HepG2 (cell line): ENCODE measurements around the gene CLASRP. TPM values are rescaled to one million over a fixed set of nuclear protein-coding genes. Genes with fewer than 3 reads are reported as not detected.

Experiments
- DR1 ChIP-seq: sonication (generic); formaldehyde crosslinking; IDR thresholded peaks from 2 replicates; pipeline ENCODE4 v1.8.0; 2021; ENCODE audit warnings: mild to moderate bottlenecking, missing genetic modification reagents, inconsistent platforms
- ESRRA ChIP-seq: sonication (generic); formaldehyde crosslinking; IDR thresholded peaks from 2 replicates; pipeline ENCODE4 v1.5.1; 2020; ENCODE audit warnings: mild to moderate bottlenecking, low read depth, missing genetic modification reagents
- FOXJ3 ChIP-seq: sonication (generic); formaldehyde crosslinking; IDR thresholded peaks from 2 replicates; pipeline ENCODE4 v1.4.0; 2020; ENCODE audit warnings: missing genetic modification reagents, mild to moderate bottlenecking, borderline replicate concordance
- HOMEZ ChIP-seq: IDR thresholded peaks from 2 replicates; pipeline ENCODE4 v1.6.1; 2016; ENCODE audit warnings: low read depth
- IKZF5 ChIP-seq: IDR thresholded peaks from 2 replicates; pipeline ENCODE4 v1.6.1; 2018; ENCODE audit warnings: missing genetic modification reagents, mild to moderate bottlenecking, missing compliant biosample characterization
- RARG ChIP-seq: sonication (generic); formaldehyde crosslinking; IDR thresholded peaks from 2 replicates; pipeline ENCODE4 v1.4.0; 2020; ENCODE audit warnings: low read depth, mild to moderate bottlenecking, missing genetic modification reagents
- RBAK ChIP-seq: sonication (generic); formaldehyde crosslinking; IDR thresholded peaks from 2 replicates; pipeline ENCODE4 v1.5.1; 2020; ENCODE audit warnings: mild to moderate bottlenecking, missing genetic modification reagents
- RBM22 ChIP-seq: fragments of 200-400 bp; formaldehyde crosslinking; optimal IDR thresholded peaks from 2 replicates; pipeline ENCODE3; 2017; ENCODE audit warnings: mild to moderate bottlenecking, low read length, moderate library complexity
- SMAD1 ChIP-seq: sonication (generic); formaldehyde crosslinking; IDR thresholded peaks from 2 replicates; pipeline ENCODE4 v1.4.0; 2020; ENCODE audit warnings: missing genetic modification reagents, low read depth, mild to moderate bottlenecking, borderline replicate concordance
- SNAPC5 ChIP-seq: sonication (generic); formaldehyde crosslinking; IDR thresholded peaks from 2 replicates; pipeline ENCODE4 v1.8.1; 2023; ENCODE audit warnings: mild to moderate bottlenecking, missing genetic modification reagents, borderline replicate concordance
- THAP9 ChIP-seq: sonication (generic); formaldehyde crosslinking; IDR thresholded peaks from 2 replicates; pipeline ENCODE4; 2020; ENCODE audit warnings: missing genetic modification reagents, mild to moderate bottlenecking, borderline replicate concordance
- ZFP62 ChIP-seq: sonication (generic); formaldehyde crosslinking; IDR thresholded peaks from 2 replicates; pipeline ENCODE4 v1.4.0; 2020; ENCODE audit warnings: missing genetic modification reagents
- ZFP90 ChIP-seq: sonication (generic); formaldehyde crosslinking; IDR thresholded peaks from 2 replicates; pipeline ENCODE4 v1.8.0; 2022; ENCODE audit warnings: missing genetic modification reagents, mild to moderate bottlenecking, inconsistent platforms, borderline replicate concordance
- ZNF281 ChIP-seq: sonication (generic); formaldehyde crosslinking; IDR thresholded peaks from 2 replicates; pipeline ENCODE4 v1.4.0; 2020; ENCODE audit warnings: missing genetic modification reagents, borderline replicate concordance
- ZNF329 ChIP-seq: sonication (generic); formaldehyde crosslinking; IDR thresholded peaks from 2 replicates; pipeline ENCODE4 v1.9.0; 2021; ENCODE audit warnings: low read depth, mild to moderate bottlenecking, missing genetic modification reagents
- ZNF331 ChIP-seq: sonication (generic); formaldehyde crosslinking; IDR thresholded peaks from 2 replicates; pipeline ENCODE4 v1.4.0; 2020; ENCODE audit warnings: missing genetic modification reagents
- ZNF639 ChIP-seq: conservative IDR thresholded peaks from 2 replicates; pipeline ENCODE4 v1.6.1; 2018; ENCODE audit warnings: missing genetic modification reagents
- polyA plus RNA-seq, 8 experiments: library from polyadenylated mRNA; depleted of rRNA in 3 of 8; stranded (reverse) in 7 of 8; unstranded in 1 of 8; fragments of >200 nt; fragmentation: Illumina TruSeq in 4 of 8; extraction: Trizol in 4 of 8; gene quantifications; 2 replicates each; pipeline versions ENCODE4 v1.2.1 to v1.2.3, GENCODE V29; 2011 to 2016; ENCODE audit warnings: low read depth in 4 of 8, missing spikeins in 1 of 8, mixed read lengths in 1 of 8; ENCODE audit not compliant: insufficient read depth in 1 of 8
- total RNA-seq, 5 experiments: library from RNA; depleted of rRNA; stranded (reverse); fragments of >200 nt; fragmentation: Illumina TruSeq; extraction: Trizol; gene quantifications; 2 replicates each; pipeline ENCODE4 v1.2.3, GENCODE V29; 2016; ENCODE audit warnings: low read depth in 1 of 5

Gene CLASRP
- total and polyA plus RNA-seq, 2 of the 13 experiments (the other 11 are each of a cell fraction or from before 2014, with no cell fraction given), result 32.0 to 51.4 TPM

- TF ChIP-seq IKZF5 (CRISPR knock-in tag), result peak; percentile 86
- no peak for TF ChIP-seq HOMEZ (CRISPR knock-in tag)
- peak; percentile 84; the same call in 1 of the 2 replicates for TF ChIP-seq SMAD1 (CRISPR knock-in tag)
- peak; percentile 79 for TF ChIP-seq RBM22
- no peak for TF ChIP-seq RBAK (CRISPR knock-in tag)
- TF ChIP-seq ZFP62, result no peak
- peak; percentile 98 for TF ChIP-seq ZNF639
- peak; percentile 56; the same call in 1 of the 2 replicates for TF ChIP-seq ZNF331 (CRISPR knock-in tag)
- TF ChIP-seq THAP9 (CRISPR knock-in tag), result peak; percentile 74; the same call in 1 of the 2 replicates
- TF ChIP-seq DR1 (CRISPR knock-in tag), result peak; percentile 43; the same call in 1 of the 2 replicates
- no peak; the same call in 1 of the 2 replicates for TF ChIP-seq ZFP90 (CRISPR knock-in tag)
- TF ChIP-seq SNAPC5 (CRISPR knock-in tag), result 0 out of 2 replicates have a peak, but pooled peaks have one; percentile 24
- TF ChIP-seq ESRRA (CRISPR knock-in tag), result no peak
- no peak for TF ChIP-seq RARG (CRISPR knock-in tag)
- peak; percentile 7; the same call in 1 of the 2 replicates for TF ChIP-seq ZNF281
- TF ChIP-seq FOXJ3 (CRISPR knock-in tag), result peak; percentile 40; the same call in 1 of the 2 replicates
- TF ChIP-seq ZNF329 (CRISPR knock-in tag), result peak; percentile 83
Observed at GRCh38 chr19:45092747-45093678, 54.2 kb downstream of the CLASRP start, which contains the start of gene PPP1R37 (continued).
